WTC11 (cell line): Measurements from ENCODE around the gene TTC28.

Experiments used
- ATF1 ChIP-seq: sonication (generic); formaldehyde crosslinking; IDR thresholded peaks from 2 replicates; pipeline ENCODE4 v1.8.1; 2023; ENCODE audit warnings: mild to moderate bottlenecking, moderate library complexity, missing genetic modification reagents
- CREM ChIP-seq: sonication (generic); formaldehyde crosslinking; IDR thresholded peaks from 2 replicates; pipeline ENCODE4 v1.8.1; 2022; ENCODE audit warnings: mild to moderate bottlenecking, missing genetic modification reagents, moderate library complexity
- GTF2I ChIP-seq: fragments of 250-450 bp; sonication (Bioruptor Pico); conservative IDR thresholded peaks from 2 replicates; pipeline ENCODE4 v1.4.0; 2021; ENCODE audit warnings: mild to moderate bottlenecking
- NFATC4 ChIP-seq: fragments of 250-450 bp; sonication (Bioruptor Pico); IDR thresholded peaks from 2 replicates; pipeline ENCODE4 v1.9.0; 2021; ENCODE audit warnings: mild to moderate bottlenecking
- NFYB ChIP-seq: sonication (generic); formaldehyde crosslinking; conservative IDR thresholded peaks from 2 replicates; pipeline ENCODE4 v1.8.0; 2022; ENCODE audit warnings: low read depth, missing genetic modification reagents
- NR1H2 ChIP-seq: sonication (generic); formaldehyde crosslinking; IDR thresholded peaks from 2 replicates; pipeline ENCODE4 v1.9.0; 2021; ENCODE audit warnings: mild to moderate bottlenecking, moderate library complexity, missing genetic modification reagents
- ZNF219 ChIP-seq: sonication (generic); formaldehyde crosslinking; IDR thresholded peaks from 2 replicates; pipeline ENCODE4 v1.8.0; 2023; ENCODE audit warnings: missing genetic modification reagents, mild to moderate bottlenecking, borderline replicate concordance
- ZNF232 ChIP-seq: sonication (generic); formaldehyde crosslinking; IDR thresholded peaks from 2 replicates; pipeline ENCODE4 v1.8.0; 2022; ENCODE audit warnings: mild to moderate bottlenecking, missing genetic modification reagents
- TF ChIP-seq, protein P1 (sequence below): fragments of 200-600 bp; IDR thresholded peaks from 2 replicates; pipeline ENCODE4 v1.8.0; 2022; ENCODE audit warnings: antibody characterized with exemption
- TF ChIP-seq, protein P2 (sequence below): sonication (generic); formaldehyde crosslinking; IDR thresholded peaks from 2 replicates; pipeline ENCODE4 v1.8.1; 2023; ENCODE audit warnings: mild to moderate bottlenecking, moderate library complexity, missing genetic modification reagents
- TF ChIP-seq, protein P3 (sequence below): fragments of 250-450 bp; sonication (Bioruptor Pico); IDR thresholded peaks from 2 replicates; pipeline ENCODE4 v1.9.0; 2021; ENCODE audit warnings: moderate library complexity, mild to moderate bottlenecking, inconsistent platforms, borderline replicate concordance
- TF ChIP-seq, protein P4 (sequence below): sonication (generic); formaldehyde crosslinking; IDR thresholded peaks from 2 replicates; pipeline ENCODE4 v1.8.1; 2023; ENCODE audit warnings: mild to moderate bottlenecking, missing genetic modification reagents
- TF ChIP-seq, protein P5 (sequence below): sonication (generic); formaldehyde crosslinking; conservative IDR thresholded peaks from 2 replicates; pipeline ENCODE4 v1.8.1; 2022; ENCODE audit warnings: mild to moderate bottlenecking, missing genetic modification reagents

DNA sequence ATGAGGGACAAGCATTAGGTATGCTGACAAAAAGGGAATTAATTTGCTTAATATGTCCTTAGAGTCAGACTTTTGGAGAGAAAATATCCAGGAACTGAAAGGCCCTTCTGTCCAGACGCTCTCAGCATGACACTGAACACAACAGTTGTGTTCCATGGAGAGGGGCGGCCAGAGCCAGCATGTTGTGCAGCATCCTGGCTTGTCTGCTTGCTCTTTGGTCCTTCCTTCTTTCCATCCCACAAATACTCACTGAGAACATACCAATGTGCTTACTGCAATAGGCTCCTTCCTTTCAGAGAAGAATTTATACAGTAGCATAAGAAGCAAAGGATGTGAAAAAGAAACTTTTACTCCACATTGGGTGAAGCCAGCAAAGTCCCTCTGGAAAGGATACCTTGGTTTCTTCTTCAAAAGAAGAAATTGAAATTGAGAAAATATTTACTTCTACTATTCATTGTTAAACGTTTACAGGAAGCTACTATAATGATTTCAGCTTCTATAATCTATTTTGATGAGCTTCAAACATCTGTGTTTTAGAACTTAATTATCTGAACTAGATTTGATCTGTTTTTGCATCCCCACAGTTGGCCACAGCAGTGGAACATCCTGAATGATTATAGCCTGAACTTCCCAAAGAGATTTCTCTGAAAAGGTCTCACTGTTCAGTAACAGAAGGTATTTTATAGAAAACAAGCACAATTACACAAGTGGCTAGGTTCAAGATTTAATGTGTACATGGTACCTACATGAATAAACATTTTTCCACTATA, 456.5 kb downstream of the TTC28 start:
- TF ChIP-seq NFATC4 (CRISPR knock-in tag): no peak
- TF ChIP-seq, protein P1, sequence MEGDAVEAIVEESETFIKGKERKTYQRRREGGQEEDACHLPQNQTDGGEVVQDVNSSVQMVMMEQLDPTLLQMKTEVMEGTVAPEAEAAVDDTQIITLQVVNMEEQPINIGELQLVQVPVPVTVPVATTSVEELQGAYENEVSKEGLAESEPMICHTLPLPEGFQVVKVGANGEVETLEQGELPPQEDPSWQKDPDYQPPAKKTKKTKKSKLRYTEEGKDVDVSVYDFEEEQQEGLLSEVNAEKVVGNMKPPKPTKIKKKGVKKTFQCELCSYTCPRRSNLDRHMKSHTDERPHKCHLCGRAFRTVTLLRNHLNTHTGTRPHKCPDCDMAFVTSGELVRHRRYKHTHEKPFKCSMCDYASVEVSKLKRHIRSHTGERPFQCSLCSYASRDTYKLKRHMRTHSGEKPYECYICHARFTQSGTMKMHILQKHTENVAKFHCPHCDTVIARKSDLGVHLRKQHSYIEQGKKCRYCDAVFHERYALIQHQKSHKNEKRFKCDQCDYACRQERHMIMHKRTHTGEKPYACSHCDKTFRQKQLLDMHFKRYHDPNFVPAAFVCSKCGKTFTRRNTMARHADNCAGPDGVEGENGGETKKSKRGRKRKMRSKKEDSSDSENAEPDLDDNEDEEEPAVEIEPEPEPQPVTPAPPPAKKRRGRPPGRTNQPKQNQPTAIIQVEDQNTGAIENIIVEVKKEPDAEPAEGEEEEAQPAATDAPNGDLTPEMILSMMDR: no peak
- TF ChIP-seq ATF1 (CRISPR knock-in tag): no peak
- TF ChIP-seq ZNF219 (CRISPR knock-in tag): no peak
- no peak for TF ChIP-seq GTF2I (CRISPR knock-in tag)
- TF ChIP-seq, protein P2, sequence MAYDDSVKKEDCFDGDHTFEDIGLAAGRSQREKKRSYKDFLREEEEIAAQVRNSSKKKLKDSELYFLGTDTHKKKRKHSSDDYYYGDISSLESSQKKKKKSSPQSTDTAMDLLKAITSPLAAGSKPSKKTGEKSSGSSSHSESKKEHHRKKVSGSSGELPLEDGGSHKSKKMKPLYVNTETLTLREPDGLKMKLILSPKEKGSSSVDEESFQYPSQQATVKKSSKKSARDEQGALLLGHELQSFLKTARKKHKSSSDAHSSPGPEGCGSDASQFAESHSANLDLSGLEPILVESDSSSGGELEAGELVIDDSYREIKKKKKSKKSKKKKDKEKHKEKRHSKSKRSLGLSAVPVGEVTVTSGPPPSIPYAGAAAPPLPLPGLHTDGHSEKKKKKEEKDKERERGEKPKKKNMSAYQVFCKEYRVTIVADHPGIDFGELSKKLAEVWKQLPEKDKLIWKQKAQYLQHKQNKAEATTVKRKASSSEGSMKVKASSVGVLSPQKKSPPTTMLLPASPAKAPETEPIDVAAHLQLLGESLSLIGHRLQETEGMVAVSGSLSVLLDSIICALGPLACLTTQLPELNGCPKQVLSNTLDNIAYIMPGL (CRISPR knock-in tag): no peak
- TF ChIP-seq CREM (CRISPR knock-in tag): no peak
- no peak for TF ChIP-seq NR1H2 (CRISPR knock-in tag)
- TF ChIP-seq, protein P3, sequence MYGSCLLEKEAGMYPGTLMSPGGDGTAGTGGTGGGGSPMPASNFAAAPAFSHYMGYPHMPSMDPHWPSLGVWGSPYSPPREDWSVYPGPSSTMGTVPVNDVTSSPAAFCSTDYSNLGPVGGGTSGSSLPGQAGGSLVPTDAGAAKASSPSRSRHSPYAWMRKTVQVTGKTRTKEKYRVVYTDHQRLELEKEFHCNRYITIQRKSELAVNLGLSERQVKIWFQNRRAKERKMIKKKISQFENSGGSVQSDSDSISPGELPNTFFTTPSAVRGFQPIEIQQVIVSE (CRISPR knock-in tag): no peak
- TF ChIP-seq ZNF232 (CRISPR knock-in tag): no peak
- TF ChIP-seq, protein P4, sequence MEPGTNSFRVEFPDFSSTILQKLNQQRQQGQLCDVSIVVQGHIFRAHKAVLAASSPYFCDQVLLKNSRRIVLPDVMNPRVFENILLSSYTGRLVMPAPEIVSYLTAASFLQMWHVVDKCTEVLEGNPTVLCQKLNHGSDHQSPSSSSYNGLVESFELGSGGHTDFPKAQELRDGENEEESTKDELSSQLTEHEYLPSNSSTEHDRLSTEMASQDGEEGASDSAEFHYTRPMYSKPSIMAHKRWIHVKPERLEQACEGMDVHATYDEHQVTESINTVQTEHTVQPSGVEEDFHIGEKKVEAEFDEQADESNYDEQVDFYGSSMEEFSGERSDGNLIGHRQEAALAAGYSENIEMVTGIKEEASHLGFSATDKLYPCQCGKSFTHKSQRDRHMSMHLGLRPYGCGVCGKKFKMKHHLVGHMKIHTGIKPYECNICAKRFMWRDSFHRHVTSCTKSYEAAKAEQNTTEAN (CRISPR knock-in tag): no peak
- TF ChIP-seq NFYB: no peak
- TF ChIP-seq, protein P5, sequence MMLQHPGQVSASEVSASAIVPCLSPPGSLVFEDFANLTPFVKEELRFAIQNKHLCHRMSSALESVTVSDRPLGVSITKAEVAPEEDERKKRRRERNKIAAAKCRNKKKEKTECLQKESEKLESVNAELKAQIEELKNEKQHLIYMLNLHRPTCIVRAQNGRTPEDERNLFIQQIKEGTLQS (CRISPR knock-in tag): no peak
